ENCODE results near the gene TMUB2. TPM values are rescaled to one million over a fixed set of nuclear protein-coding genes. Genes with fewer than 3 reads are reported as not detected.

TMUB2 gene
- total and polyA plus RNA-seq, 2 of the 13 experiments (the other 11 are each of a cell fraction or from before 2014, with no cell fraction given): 26.9 to 50.8 TPM

DNA sequence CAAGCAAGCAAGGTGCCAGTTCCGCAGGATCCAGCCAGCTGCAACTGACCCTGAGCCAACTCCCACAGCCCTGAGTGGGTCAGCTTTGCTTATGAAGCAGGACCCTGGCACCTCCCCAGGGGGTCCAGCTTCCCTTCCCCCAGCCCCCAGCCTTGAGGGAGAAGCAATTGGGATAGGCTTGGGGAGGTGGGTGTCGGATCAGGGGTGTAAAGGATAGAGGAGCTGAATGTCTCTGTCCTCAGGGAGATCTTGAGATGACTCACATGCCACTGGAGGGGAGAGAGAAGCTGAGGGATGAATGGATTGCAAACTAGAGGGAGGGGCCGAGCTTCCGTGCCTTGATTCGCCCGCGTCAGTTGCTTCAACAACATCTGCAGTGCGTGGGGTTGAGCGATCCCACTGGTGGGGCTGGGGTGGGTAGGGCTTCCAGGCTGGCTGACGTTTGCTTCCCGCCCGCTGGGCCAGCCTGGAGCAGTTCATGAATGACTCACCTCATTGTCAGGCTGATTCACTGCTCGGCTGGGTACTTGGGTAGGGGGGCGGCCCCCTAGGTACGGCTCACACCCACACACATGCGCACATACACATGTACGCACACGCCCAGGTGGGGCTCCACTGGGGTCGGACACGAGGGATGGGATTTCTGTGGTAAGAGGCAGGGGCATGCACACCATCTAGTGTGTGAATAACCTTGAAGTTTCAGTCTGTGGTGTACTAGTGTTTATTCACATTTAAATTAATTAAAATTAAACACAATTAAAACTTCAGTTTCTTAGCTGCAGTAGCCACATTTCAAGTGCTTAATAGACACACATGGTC is 48.7 kb upstream of the TMUB2 start (continued):
- TF ChIP-seq, protein P1, sequence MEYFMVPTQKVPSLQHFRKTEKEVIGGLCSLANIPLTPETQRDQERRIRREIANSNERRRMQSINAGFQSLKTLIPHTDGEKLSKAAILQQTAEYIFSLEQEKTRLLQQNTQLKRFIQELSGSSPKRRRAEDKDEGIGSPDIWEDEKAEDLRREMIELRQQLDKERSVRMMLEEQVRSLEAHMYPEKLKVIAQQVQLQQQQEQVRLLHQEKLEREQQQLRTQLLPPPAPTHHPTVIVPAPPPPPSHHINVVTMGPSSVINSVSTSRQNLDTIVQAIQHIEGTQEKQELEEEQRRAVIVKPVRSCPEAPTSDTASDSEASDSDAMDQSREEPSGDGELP (IDR thresholded peaks at IDR 0.05; ENCODE audit: borderline replicate concordance, low read depth): peak; percentile 71; the same call in 1 of the 2 replicates
- no peak for TF ChIP-seq NFRKB (IDR thresholded peaks at IDR 0.05)
- 0 out of 2 replicates have a peak, but pooled peaks have one; percentile 67 for TF ChIP-seq SAFB2 (CRISPR knock-in tag; IDR thresholded peaks at IDR 0.05; ENCODE audit: borderline replicate concordance, low read depth)
- TF ChIP-seq SMARCC2 (IDR thresholded peaks at IDR 0.05): no peak
- TF ChIP-seq SKI (IDR thresholded peaks at IDR 0.05; ENCODE audit: partially characterized antibody): no peak
- no peak for TF ChIP-seq REL (CRISPR knock-in tag; conservative IDR thresholded peaks at IDR 0.05)
- peak in 1 of 2 experiments; percentile 63; a peak in 2 of 4 replicates for TF ChIP-seq KLF16 (CRISPR knock-in tag; IDR thresholded peaks at IDR 0.05)
- TF ChIP-seq NFYC (CRISPR knock-in tag; IDR thresholded peaks at IDR 0.05): peak; percentile 45; the same call in 1 of the 2 replicates
- TF ChIP-seq HES4 (CRISPR knock-in tag; IDR thresholded peaks at IDR 0.05; ENCODE audit: borderline replicate concordance): no peak; the same call in 1 of the 2 replicates
- TF ChIP-seq SNRNP70 (IDR thresholded peaks at IDR 0.05; ENCODE audit: low read depth, low read length): no peak
- peak; percentile 66; the same call in 1 of the 2 replicates for TF ChIP-seq ZNF788 (CRISPR knock-in tag; IDR thresholded peaks at IDR 0.05; ENCODE audit: borderline replicate concordance)
- peak; percentile 46; the same call in 1 of the 2 replicates for TF ChIP-seq YEATS4 (CRISPR knock-in tag; IDR thresholded peaks at IDR 0.05; ENCODE audit: borderline replicate concordance)
- TF ChIP-seq TAF1 (CRISPR knock-in tag; IDR thresholded peaks at IDR 0.05): peak; percentile 17; the same call in 1 of the 2 replicates
- no peak for TF ChIP-seq PCBP2 (optimal IDR thresholded peaks at IDR 0.05; ENCODE audit: low read depth, low read length, poor library complexity, severe bottlenecking)
- no peak for TF ChIP-seq PAF1 (CRISPR knock-in tag; IDR thresholded peaks at IDR 0.05)
- TF ChIP-seq ZNF879 (CRISPR knock-in tag; IDR thresholded peaks at IDR 0.05): 0 out of 2 replicates have a peak, but pooled peaks have one; percentile 68
- TF ChIP-seq, protein P2, sequence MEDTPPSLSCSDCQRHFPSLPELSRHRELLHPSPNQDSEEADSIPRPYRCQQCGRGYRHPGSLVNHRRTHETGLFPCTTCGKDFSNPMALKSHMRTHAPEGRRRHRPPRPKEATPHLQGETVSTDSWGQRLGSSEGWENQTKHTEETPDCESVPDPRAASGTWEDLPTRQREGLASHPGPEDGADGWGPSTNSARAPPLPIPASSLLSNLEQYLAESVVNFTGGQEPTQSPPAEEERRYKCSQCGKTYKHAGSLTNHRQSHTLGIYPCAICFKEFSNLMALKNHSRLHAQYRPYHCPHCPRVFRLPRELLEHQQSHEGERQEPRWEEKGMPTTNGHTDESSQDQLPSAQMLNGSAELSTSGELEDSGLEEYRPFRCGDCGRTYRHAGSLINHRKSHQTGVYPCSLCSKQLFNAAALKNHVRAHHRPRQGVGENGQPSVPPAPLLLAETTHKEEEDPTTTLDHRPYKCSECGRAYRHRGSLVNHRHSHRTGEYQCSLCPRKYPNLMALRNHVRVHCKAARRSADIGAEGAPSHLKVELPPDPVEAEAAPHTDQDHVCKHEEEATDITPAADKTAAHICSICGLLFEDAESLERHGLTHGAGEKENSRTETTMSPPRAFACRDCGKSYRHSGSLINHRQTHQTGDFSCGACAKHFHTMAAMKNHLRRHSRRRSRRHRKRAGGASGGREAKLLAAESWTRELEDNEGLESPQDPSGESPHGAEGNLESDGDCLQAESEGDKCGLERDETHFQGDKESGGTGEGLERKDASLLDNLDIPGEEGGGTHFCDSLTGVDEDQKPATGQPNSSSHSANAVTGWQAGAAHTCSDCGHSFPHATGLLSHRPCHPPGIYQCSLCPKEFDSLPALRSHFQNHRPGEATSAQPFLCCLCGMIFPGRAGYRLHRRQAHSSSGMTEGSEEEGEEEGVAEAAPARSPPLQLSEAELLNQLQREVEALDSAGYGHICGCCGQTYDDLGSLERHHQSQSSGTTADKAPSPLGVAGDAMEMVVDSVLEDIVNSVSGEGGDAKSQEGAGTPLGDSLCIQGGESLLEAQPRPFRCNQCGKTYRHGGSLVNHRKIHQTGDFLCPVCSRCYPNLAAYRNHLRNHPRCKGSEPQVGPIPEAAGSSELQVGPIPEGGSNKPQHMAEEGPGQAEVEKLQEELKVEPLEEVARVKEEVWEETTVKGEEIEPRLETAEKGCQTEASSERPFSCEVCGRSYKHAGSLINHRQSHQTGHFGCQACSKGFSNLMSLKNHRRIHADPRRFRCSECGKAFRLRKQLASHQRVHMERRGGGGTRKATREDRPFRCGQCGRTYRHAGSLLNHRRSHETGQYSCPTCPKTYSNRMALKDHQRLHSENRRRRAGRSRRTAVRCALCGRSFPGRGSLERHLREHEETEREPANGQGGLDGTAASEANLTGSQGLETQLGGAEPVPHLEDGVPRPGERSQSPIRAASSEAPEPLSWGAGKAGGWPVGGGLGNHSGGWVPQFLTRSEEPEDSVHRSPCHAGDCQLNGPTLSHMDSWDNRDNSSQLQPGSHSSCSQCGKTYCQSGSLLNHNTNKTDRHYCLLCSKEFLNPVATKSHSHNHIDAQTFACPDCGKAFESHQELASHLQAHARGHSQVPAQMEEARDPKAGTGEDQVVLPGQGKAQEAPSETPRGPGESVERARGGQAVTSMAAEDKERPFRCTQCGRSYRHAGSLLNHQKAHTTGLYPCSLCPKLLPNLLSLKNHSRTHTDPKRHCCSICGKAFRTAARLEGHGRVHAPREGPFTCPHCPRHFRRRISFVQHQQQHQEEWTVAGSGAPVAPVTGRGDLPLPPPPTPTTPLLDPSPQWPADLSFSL (CRISPR knock-in tag; IDR thresholded peaks at IDR 0.05): no peak
- TF ChIP-seq, protein P3, sequence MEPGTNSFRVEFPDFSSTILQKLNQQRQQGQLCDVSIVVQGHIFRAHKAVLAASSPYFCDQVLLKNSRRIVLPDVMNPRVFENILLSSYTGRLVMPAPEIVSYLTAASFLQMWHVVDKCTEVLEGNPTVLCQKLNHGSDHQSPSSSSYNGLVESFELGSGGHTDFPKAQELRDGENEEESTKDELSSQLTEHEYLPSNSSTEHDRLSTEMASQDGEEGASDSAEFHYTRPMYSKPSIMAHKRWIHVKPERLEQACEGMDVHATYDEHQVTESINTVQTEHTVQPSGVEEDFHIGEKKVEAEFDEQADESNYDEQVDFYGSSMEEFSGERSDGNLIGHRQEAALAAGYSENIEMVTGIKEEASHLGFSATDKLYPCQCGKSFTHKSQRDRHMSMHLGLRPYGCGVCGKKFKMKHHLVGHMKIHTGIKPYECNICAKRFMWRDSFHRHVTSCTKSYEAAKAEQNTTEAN (CRISPR knock-in tag; conservative IDR thresholded peaks at IDR 0.05): peak; percentile 60; the same call in 1 of the 2 replicates
- TF ChIP-seq ZNF652 (CRISPR knock-in tag; IDR thresholded peaks at IDR 0.05; ENCODE audit: borderline replicate concordance, low read depth): no peak

Data from HepG2 (cell line).